ENCODE measurements around the gene STMP1.

STMP1 gene

GRCh38 chr7:135662373-135663114 lies at the start of gene STMP1:
Gene STMP1, plus strand, starts transcription at chr7:135662514.
- peak within 1 kb of the TSS; percentile 76 for H3K27ac ChIP-seq
- no peak for TF ChIP-seq ZFX (IDR thresholded peaks at IDR 0.05; ENCODE audit: borderline replicate concordance)
- peak; percentile 84 for TF ChIP-seq CTCF (IDR thresholded peaks at IDR 0.05)

- H3K27ac ChIP-seq = no peak overlapping the region
- TF ChIP-seq CTCF (IDR thresholded peaks at IDR 0.05) (no peak), ZFX (IDR thresholded peaks at IDR 0.05; ENCODE audit: borderline replicate concordance) (no peak)
These were observed 46.2 kb upstream of the STMP1 start for GRCh38 chr7:135616136-135616535.

GRCh38 chr7:135617781-135618180 lies 44.5 kb upstream of the STMP1 start:
- no peak for TF ChIP-seq CTCF (IDR thresholded peaks at IDR 0.05)
- no peak for TF ChIP-seq ZFX (IDR thresholded peaks at IDR 0.05; ENCODE audit: borderline replicate concordance)
- H3K27ac ChIP-seq = no peak overlapping the region

GRCh38 chr7:135618510-135618909 lies 43.8 kb upstream of the STMP1 start:
- H3K27ac ChIP-seq = no peak overlapping the region
- TF ChIP-seq ZFX (IDR thresholded peaks at IDR 0.05; ENCODE audit: borderline replicate concordance) (no peak), CTCF (IDR thresholded peaks at IDR 0.05) (no peak)

- TF ChIP-seq ZFX (IDR thresholded peaks at IDR 0.05; ENCODE audit: borderline replicate concordance) (no peak), CTCF (IDR thresholded peaks at IDR 0.05) (no peak)
These were observed 41.9 kb upstream of the STMP1 start for GRCh38 chr7:135620447-135620846.

GRCh38 chr7:135620980-135621850 lies 41.1 kb upstream of the STMP1 start:
- H3K27ac ChIP-seq = no peak overlapping the region
- no peak for TF ChIP-seq ZFX (IDR thresholded peaks at IDR 0.05; ENCODE audit: borderline replicate concordance)
- peak; percentile 99 for TF ChIP-seq CTCF (IDR thresholded peaks at IDR 0.05)

More at GRCh38 chr7:135620447-135620846, 41.9 kb upstream of the STMP1 start:
- H3K27ac ChIP-seq = no peak overlapping the region
